Suprapubic skin (tissue), 3 donors: ENCODE results near the gene GNL3L.

ENCODE experiments used
- POLR2A ChIP-seq, 2 donors: fragments of 450-650 bp; IDR thresholded peaks; one replicate each; pipeline ENCODE4 v1.6.1; 2017; ENCODE audit warnings: antibody characterized with exemption in 2 of 2, mild to moderate bottlenecking in 2 of 2, moderate library complexity in 2 of 2
- TF ChIP-seq, protein P1 (sequence below), 2 donors: fragments of 200-600 bp in 1 of 2; fragments of 450-650 bp in 1 of 2; sonication (generic) in 1 of 2; IDR thresholded peaks; one replicate each; pipeline ENCODE4 v1.5.1; 2016 to 2019; ENCODE audit warnings: antibody characterized with exemption in 2 of 2, mild to moderate bottlenecking in 1 of 2, moderate library complexity in 1 of 2

DNA sequence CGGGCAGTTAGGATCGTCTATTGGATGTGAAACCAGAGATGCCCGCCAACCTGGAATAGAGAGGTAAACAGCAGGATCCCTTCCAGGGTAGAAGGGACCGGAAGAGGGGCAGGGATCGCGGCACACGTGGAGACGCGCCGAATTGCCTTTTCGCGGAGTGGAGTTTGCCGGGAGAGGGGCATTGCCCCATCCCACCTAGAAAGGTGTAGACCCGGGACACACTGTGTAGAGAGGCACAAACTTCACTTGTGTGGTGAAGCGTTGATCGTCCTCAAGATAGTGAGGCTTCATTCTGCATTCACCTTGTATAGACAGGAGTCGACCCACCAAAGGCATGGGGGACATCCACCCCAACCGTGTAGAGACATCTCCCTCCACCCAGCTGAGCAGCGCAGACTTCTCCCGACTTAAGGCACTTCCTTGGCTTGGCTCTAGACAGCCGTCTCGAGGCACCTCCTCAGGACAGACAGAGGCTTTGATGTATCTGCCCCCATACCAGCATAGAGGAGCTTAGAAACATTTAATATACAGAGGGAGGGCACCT is 410 bp downstream of the GNL3L start:
- TF ChIP-seq, protein P1, sequence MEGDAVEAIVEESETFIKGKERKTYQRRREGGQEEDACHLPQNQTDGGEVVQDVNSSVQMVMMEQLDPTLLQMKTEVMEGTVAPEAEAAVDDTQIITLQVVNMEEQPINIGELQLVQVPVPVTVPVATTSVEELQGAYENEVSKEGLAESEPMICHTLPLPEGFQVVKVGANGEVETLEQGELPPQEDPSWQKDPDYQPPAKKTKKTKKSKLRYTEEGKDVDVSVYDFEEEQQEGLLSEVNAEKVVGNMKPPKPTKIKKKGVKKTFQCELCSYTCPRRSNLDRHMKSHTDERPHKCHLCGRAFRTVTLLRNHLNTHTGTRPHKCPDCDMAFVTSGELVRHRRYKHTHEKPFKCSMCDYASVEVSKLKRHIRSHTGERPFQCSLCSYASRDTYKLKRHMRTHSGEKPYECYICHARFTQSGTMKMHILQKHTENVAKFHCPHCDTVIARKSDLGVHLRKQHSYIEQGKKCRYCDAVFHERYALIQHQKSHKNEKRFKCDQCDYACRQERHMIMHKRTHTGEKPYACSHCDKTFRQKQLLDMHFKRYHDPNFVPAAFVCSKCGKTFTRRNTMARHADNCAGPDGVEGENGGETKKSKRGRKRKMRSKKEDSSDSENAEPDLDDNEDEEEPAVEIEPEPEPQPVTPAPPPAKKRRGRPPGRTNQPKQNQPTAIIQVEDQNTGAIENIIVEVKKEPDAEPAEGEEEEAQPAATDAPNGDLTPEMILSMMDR (IDR thresholded peaks at IDR 0.05): no peak
- no peak for TF ChIP-seq POLR2A (IDR thresholded peaks at IDR 0.05)
